ENCODE measurements around the gene ZNF513.

DNA sequence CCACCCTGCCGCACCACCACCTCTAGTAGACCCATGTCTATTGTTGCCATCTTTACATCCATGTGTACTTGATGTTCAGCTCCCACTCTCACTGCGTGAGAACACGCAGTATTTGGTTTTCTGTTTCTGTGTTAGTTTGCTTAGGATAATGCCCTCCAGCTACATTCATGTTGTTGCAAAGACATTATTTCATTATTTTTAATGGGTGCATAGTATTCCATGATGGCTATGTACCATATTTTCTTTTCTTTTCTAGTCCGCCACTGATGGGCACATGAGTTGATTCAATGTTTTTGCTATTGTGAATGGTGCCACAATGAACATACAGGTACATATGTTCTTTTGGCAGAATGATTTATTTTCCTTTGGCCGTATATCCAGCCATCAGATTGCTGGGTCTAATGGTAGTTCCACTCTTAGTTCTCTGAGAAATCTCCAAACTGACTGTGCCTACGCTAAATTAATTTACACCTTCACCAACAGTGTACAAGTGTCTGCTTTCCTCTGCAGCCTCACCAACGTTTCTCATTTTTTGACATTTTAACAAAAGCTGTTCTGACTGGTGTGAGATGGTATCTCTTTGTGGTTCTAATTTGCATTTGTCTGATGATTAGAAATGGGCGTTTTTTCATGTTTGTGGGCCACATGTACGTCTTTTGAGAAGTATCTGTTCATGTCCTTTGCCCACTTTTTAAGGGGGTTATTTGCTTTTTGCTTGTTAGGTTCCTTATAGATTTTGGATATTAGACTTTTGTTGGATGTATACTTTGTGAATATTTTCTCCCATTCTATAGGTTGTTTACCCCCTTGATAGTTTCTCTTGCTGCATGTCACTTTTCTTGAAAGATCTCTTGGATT is 10.5 kb upstream of the ZNF513 start:
- TF ChIP-seq, protein P1, sequence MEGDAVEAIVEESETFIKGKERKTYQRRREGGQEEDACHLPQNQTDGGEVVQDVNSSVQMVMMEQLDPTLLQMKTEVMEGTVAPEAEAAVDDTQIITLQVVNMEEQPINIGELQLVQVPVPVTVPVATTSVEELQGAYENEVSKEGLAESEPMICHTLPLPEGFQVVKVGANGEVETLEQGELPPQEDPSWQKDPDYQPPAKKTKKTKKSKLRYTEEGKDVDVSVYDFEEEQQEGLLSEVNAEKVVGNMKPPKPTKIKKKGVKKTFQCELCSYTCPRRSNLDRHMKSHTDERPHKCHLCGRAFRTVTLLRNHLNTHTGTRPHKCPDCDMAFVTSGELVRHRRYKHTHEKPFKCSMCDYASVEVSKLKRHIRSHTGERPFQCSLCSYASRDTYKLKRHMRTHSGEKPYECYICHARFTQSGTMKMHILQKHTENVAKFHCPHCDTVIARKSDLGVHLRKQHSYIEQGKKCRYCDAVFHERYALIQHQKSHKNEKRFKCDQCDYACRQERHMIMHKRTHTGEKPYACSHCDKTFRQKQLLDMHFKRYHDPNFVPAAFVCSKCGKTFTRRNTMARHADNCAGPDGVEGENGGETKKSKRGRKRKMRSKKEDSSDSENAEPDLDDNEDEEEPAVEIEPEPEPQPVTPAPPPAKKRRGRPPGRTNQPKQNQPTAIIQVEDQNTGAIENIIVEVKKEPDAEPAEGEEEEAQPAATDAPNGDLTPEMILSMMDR (IDR thresholded peaks at IDR 0.05; ENCODE audit: poor library complexity) = no peak
- TF ChIP-seq EZH2 (IDR thresholded peaks at IDR 0.05; ENCODE audit: borderline replicate concordance) = no peak
- TF ChIP-seq EZH2phosphoT487 (IDR thresholded peaks at IDR 0.05; ENCODE audit: low read depth, severe bottlenecking, unreplicated experiment) = no peak

All from hepatocyte (in vitro differentiated cells).